Natural killer cell (primary cell): ENCODE measurements around the gene PLEKHA6. TPM values are rescaled to one million over a fixed set of nuclear protein-coding genes. Genes with fewer than 3 reads are reported as not detected.

ENCODE experiments used
- ATAC-seq, 3 donors: fragments of 150-1000 bp in 2 of 3; fragments of 200-7000 bp in 1 of 3; cut with Tn5 transposase; 1 replicate in 1 of 3; 2 replicates in 2 of 3; pipeline ENCODE4 v1.10.0; 2021; ENCODE audit warnings: mild to moderate bottlenecking in 2 of 3, moderate library complexity in 2 of 3
- DNase-seq, 2 donors: peaks; one replicate each; pipeline versions ENCODE4 v3.0.0 to v3.0.0-alpha.2; 2013 to 2021; ENCODE audit warnings: mixed read lengths in 1 of 2
- H3K27ac ChIP-seq: one replicate; pipeline ENCODE4 v1.5.1; 2013; ENCODE audit warnings: mild to moderate bottlenecking, low read length
- H3K27me3 ChIP-seq: one replicate; pipeline ENCODE4 v1.6.1; 2013; ENCODE audit warnings: low read length; ENCODE audit not compliant: control insufficient read depth, insufficient read depth
- H3K36me3 ChIP-seq: one replicate; pipeline ENCODE4 v1.6.1; 2013; ENCODE audit warnings: low read length; ENCODE audit not compliant: control insufficient read depth, insufficient read depth
- H3K4me1 ChIP-seq: one replicate; pipeline ENCODE4 v1.6.1; 2013; ENCODE audit warnings: low read length; ENCODE audit not compliant: control insufficient read depth, insufficient read depth
- H3K4me3 ChIP-seq: one replicate; pipeline ENCODE4 v1.5.1; 2013; ENCODE audit warnings: low read length
- H3K9me3 ChIP-seq: one replicate; pipeline ENCODE4 v1.6.1; 2013; ENCODE audit warnings: low read length; ENCODE audit not compliant: control insufficient read depth, insufficient read depth
- H3K27ac Mint-ChIP-seq, 2 donors: one replicate each; pipeline ENCODE4 v1.8.0; 2022; ENCODE audit warnings: mild to moderate bottlenecking in 2 of 2, mixed read lengths in 2 of 2, moderate library complexity in 1 of 2
- H3K27me3 Mint-ChIP-seq, 2 donors: one replicate each; pipeline ENCODE4 v1.8.0; 2022; ENCODE audit warnings: low read depth in 2 of 2, mixed read lengths in 2 of 2
- H3K36me3 Mint-ChIP-seq: one replicate; pipeline ENCODE4 v1.8.0; 2022; ENCODE audit warnings: mixed read lengths
- H3K4me1 Mint-ChIP-seq, 2 donors: one replicate each; pipeline ENCODE4 v1.8.0; 2022; ENCODE audit warnings: mixed read lengths in 2 of 2
- H3K4me3 Mint-ChIP-seq: one replicate; pipeline ENCODE4 v1.8.0; 2022; ENCODE audit warnings: mild to moderate bottlenecking, moderate library complexity, mixed read lengths
- H3K9me3 Mint-ChIP-seq, 2 donors: one replicate each; pipeline ENCODE4 v1.8.0; 2022; ENCODE audit warnings: mixed read lengths in 2 of 2
- WGBS: methylation state at CpG from one replicate; pipeline ENCODE4 v1.1.7; 2013; ENCODE audit warnings: missing lambda C conversion rate; ENCODE audit not compliant: insufficient coverage; 5-methylcytosine and 5-hydroxymethylcytosine counted together
- intact Hi-C: fragments of 100-400 bp; cut with micrococcal nuclease; formaldehyde crosslinking; loops from one replicate; pipeline ENCODE4 v1.14.2; 2022
- total RNA-seq, 4 donors: library from RNA; stranded (reverse); fragments of 120-200 nt in 1 of 4; gene quantifications; one replicate each; pipeline versions ENCODE4 v1.2.3 to v1.2.4, GENCODE V29; 2013 to 2022
- TF ChIP-seq, protein P1 (sequence below): fragments of 200-600 bp; IDR thresholded peaks from one replicate; pipeline ENCODE4 v1.8.0; 2022; ENCODE audit warnings: antibody characterized with exemption

The PLEKHA6 gene
- total RNA-seq, 3 donors from 2014 or later (not counting 1 experiment from before 2014, with no cell fraction given), result 0.10 to 0.43 (median 0.16) TPM

DNA sequence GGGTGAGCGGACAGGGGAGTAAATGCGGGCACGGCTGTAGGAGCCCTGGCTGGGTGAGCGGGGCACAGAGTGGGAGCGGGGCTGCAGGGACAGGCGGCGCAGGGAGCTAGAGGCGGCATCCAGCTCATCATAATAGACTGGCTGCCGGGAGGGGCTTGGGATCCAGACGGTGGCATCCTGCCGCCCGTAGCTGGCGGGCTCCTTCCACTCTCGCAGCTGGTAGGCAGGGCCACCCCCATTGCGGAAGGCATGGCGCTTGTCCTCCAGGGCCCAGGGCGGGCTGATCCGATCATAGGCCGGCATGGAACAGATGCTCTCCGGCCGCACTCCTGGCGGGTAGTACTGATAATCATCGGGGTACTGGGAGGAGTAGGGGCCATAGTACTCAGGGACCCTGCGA, 102.3 kb downstream of the PLEKHA6 start:
- TF ChIP-seq, protein P1, sequence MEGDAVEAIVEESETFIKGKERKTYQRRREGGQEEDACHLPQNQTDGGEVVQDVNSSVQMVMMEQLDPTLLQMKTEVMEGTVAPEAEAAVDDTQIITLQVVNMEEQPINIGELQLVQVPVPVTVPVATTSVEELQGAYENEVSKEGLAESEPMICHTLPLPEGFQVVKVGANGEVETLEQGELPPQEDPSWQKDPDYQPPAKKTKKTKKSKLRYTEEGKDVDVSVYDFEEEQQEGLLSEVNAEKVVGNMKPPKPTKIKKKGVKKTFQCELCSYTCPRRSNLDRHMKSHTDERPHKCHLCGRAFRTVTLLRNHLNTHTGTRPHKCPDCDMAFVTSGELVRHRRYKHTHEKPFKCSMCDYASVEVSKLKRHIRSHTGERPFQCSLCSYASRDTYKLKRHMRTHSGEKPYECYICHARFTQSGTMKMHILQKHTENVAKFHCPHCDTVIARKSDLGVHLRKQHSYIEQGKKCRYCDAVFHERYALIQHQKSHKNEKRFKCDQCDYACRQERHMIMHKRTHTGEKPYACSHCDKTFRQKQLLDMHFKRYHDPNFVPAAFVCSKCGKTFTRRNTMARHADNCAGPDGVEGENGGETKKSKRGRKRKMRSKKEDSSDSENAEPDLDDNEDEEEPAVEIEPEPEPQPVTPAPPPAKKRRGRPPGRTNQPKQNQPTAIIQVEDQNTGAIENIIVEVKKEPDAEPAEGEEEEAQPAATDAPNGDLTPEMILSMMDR, result no peak

DNA sequence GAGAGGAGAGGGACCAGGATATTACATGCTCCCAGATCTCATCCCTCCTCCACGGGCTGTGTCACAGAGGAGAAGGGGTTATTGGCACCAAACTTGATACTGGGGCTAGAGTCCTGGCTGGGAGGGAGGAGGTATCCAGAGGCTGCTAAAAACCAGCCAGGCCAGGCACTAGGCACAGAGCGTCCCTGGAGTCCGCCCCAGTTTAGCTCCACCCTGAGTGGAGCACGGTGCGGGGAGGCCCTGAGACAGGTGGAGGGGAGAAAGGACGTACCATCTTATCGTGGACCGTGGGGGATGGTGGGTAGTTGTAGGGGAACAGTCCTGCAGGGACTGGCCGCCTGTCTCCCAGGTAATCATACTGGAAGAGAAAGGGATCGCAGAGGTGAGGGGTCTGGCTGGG, 103.2 kb downstream of the PLEKHA6 start:
- no peak overlapping the region for H3K27ac ChIP-seq
- 90% methylated on average over 9 of the region's 10 CpGs for WGBS
- no peaks in the 10 kb centered on the region for H3K9me3 ChIP-seq
- H3K27me3 ChIP-seq, result no peaks in the 10 kb centered on the region
- Mint-ChIP-seq H3K4me1 (no peaks in the 10 kb centered on the region), H3K36me3 (no peaks in the 10 kb centered on the region), H3K27me3 (no peaks in the 10 kb centered on the region), H3K9me3 (no peaks in the 10 kb centered on the region), H3K27ac (no peak overlapping the region), H3K4me3 (no peak overlapping the region)
- DNase-seq (no peak), ATAC-seq (no peak)
- H3K4me3 ChIP-seq, result no peak overlapping the region
- intact Hi-C loops, result no loop called here
- no peaks in the 10 kb centered on the region for H3K4me1 ChIP-seq
- no peaks in the 10 kb centered on the region for H3K36me3 ChIP-seq
- TF ChIP-seq, protein P1, result no peak

More for the DNA sequence above, 102.3 kb downstream of the PLEKHA6 start:
- no peaks in the 10 kb centered on the region for H3K4me1 ChIP-seq
- Mint-ChIP-seq H3K4me1 (no peaks in the 10 kb centered on the region), H3K27me3 (peaks cover 0 to 3% of the 10 kb centered on the region in 2 donors), H3K36me3 (no peaks in the 10 kb centered on the region), H3K4me3 (no peak overlapping the region), H3K9me3 (no peaks in the 10 kb centered on the region), H3K27ac (no peak overlapping the region)
- WGBS, result 94% methylated on average over 23 of the region's 24 CpGs
- H3K9me3 ChIP-seq, result no peaks in the 10 kb centered on the region
- intact Hi-C loops, result no loop called here
- ATAC-seq (no peak), DNase-seq (no peak)
- H3K36me3 ChIP-seq, result no peaks in the 10 kb centered on the region
- H3K27ac ChIP-seq, result no peak overlapping the region
- no peak overlapping the region for H3K4me3 ChIP-seq
- no peaks in the 10 kb centered on the region for H3K27me3 ChIP-seq

DNA sequence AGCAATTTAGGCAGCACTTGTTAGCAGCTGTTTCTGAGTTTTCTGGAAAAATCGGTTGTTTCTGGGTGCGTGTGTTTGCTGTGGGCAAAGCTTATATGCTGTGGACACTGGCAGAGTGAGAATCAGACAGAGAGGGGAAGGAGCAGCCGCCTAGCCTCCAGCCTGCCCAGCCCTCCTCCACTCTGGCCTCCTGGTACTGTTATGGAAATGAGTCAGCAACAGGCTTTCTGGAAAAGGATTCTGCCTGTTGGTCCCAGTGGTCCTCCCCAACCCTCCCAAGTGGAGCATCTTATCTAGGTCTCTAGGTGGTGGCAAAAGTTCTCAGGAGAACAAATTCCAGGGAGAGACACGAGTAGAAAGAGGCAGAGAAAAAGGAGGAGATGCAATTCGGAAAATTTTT, 103.8 kb downstream of the PLEKHA6 start:
- 74% methylated on average over 4 of the region's 5 CpGs for WGBS
- H3K27ac ChIP-seq, result no peak overlapping the region
- no peak overlapping the region for H3K4me3 ChIP-seq
- Mint-ChIP-seq H3K36me3 (no peaks in the 10 kb centered on the region), H3K4me3 (no peak overlapping the region), H3K9me3 (no peaks in the 10 kb centered on the region), H3K27me3 (no peaks in the 10 kb centered on the region), H3K4me1 (no peaks in the 10 kb centered on the region), H3K27ac (no peak overlapping the region)
- ATAC-seq (no peak), DNase-seq (no peak)
- no peaks in the 10 kb centered on the region for H3K4me1 ChIP-seq
- no peaks in the 10 kb centered on the region for H3K9me3 ChIP-seq
- TF ChIP-seq, protein P1, result no peak
- H3K36me3 ChIP-seq, result no peaks in the 10 kb centered on the region
- no peaks in the 10 kb centered on the region for H3K27me3 ChIP-seq
- intact Hi-C loops, result no loop called here

DNA sequence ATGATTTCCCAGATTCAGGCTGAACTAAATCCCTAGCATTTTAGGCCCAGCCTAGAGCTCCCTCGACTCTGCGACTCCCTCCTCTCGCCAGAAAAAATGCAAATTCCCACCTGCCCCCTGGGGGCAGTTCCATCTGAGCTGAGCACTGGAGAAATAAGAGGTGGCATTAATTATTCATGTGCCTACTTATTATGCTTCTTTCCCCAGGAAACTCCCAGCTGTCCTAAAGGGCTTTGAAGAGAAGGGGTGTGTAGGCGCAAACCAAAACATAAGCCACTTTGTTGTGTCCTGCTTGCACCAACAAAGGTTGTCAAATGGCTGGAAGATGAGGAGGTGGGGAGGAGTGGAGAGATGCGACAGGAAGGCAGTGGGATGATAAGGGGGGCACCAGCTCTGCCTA, 104.5 kb downstream of the PLEKHA6 start:
- 81% methylated on average over 5 of the region's 5 CpGs for WGBS
- H3K9me3 Mint-ChIP-seq, result no peaks in the 10 kb centered on the region

More for the DNA sequence above, 104.5 kb downstream of the PLEKHA6 start:
- Histone ChIP-seq H3K27ac (no peak overlapping the region), H3K36me3 (no peaks in the 10 kb centered on the region), H3K27me3 (no peaks in the 10 kb centered on the region), H3K4me1 (no peaks in the 10 kb centered on the region), H3K9me3 (no peaks in the 10 kb centered on the region), H3K4me3 (no peak overlapping the region)
- intact Hi-C loops, result no loop called here
- Mint-ChIP-seq H3K4me1 (no peaks in the 10 kb centered on the region), H3K36me3 (no peaks in the 10 kb centered on the region), H3K27ac (no peak overlapping the region), H3K27me3 (no peaks in the 10 kb centered on the region), H3K4me3 (no peak overlapping the region)
- TF ChIP-seq, protein P1, result no peak
- ATAC-seq (no peak), DNase-seq (no peak)
